ENCODE results near the gene AFF1.

GRCh38 chr4:87066403-87067123 lies 131.8 kb downstream of the AFF1 start:
- TF ChIP-seq, protein P1, sequence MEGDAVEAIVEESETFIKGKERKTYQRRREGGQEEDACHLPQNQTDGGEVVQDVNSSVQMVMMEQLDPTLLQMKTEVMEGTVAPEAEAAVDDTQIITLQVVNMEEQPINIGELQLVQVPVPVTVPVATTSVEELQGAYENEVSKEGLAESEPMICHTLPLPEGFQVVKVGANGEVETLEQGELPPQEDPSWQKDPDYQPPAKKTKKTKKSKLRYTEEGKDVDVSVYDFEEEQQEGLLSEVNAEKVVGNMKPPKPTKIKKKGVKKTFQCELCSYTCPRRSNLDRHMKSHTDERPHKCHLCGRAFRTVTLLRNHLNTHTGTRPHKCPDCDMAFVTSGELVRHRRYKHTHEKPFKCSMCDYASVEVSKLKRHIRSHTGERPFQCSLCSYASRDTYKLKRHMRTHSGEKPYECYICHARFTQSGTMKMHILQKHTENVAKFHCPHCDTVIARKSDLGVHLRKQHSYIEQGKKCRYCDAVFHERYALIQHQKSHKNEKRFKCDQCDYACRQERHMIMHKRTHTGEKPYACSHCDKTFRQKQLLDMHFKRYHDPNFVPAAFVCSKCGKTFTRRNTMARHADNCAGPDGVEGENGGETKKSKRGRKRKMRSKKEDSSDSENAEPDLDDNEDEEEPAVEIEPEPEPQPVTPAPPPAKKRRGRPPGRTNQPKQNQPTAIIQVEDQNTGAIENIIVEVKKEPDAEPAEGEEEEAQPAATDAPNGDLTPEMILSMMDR (conservative IDR thresholded peaks at IDR 0.05 in 1 of 2, IDR thresholded peaks at IDR 0.05 in 1 of 2; ENCODE audit: low read depth in 1 of 2, low read length in 2 of 2), result no peak
- TF ChIP-seq EZH2 (IDR thresholded peaks at IDR 0.05; ENCODE audit: low read length, missing control alignments), result no peak
